Heart right ventricle (tissue), 16 donors: Measurements from ENCODE around the gene GGNBP2. TPM values are rescaled to one million over a fixed set of nuclear protein-coding genes. Genes with fewer than 3 reads are reported as not detected.

Source experiments
- ATAC-seq, 8 donors: fragments of 200-7000 bp; cut with Tn5 transposase; one replicate each; pipeline ENCODE4 v1.9.1; 2020; ENCODE audit warnings: mild to moderate bottlenecking in 8 of 8, moderate library complexity in 8 of 8, moderate number of reproducible peaks in 1 of 8
- DNase-seq, 2 donors: peaks; one replicate each; pipeline ENCODE4 v3.0.0-alpha.2; 2020
- H3K27ac ChIP-seq, 10 donors: fragments of 200-600 bp; sonication (generic) in 2 of 10; one replicate each; pipeline versions ENCODE4 v1.5.0 to v1.8.0; 2020 to 2022; ENCODE audit warnings: mild to moderate bottlenecking in 3 of 10
- H3K27me3 ChIP-seq, 7 donors: fragments of 200-600 bp; one replicate each; pipeline ENCODE4 v1.8.0; 2021 to 2022; ENCODE audit warnings: mild to moderate bottlenecking in 2 of 7
- H3K36me3 ChIP-seq, 9 donors: fragments of 200-600 bp; sonication (generic) in 1 of 9; one replicate each; pipeline versions ENCODE4 v1.5.0 to v1.8.0; 2020 to 2022; ENCODE audit warnings: mild to moderate bottlenecking in 2 of 9
- H3K4me1 ChIP-seq, 9 donors: fragments of 200-600 bp; sonication (generic) in 1 of 9; one replicate each; pipeline versions ENCODE4 v1.5.0 to v1.8.0; 2020 to 2022; ENCODE audit warnings: mild to moderate bottlenecking in 4 of 9
- H3K4me3 ChIP-seq, 10 donors: fragments of 200-600 bp; sonication (generic) in 2 of 10; one replicate each; pipeline versions ENCODE4 v1.5.0 to v1.8.0; 2020 to 2022; ENCODE audit warnings: mild to moderate bottlenecking in 7 of 10, moderate library complexity in 2 of 10
- H3K9me3 ChIP-seq, 11 donors: fragments of 200-600 bp in 10 of 11; sonication (generic) in 2 of 11; one replicate each; pipeline versions ENCODE4 v1.5.0 to v1.8.0; 2013 to 2022; ENCODE audit warnings: mild to moderate bottlenecking in 2 of 11, control low read depth in 1 of 11, moderate library complexity in 1 of 11
- WGBS, 2 donors: extraction: QIAGEN DNeasy Blood & Tissue Kit; methylation state at CpG; one replicate each; pipeline ENCODE4 v1.1.7; 2013; ENCODE audit warnings: inconsistent platforms in 1 of 2; 5-methylcytosine and 5-hydroxymethylcytosine counted together
- intact Hi-C, 10 donors: fragments of 100-400 bp; cut with DNase I; formaldehyde crosslinking; loops; one replicate each; pipeline versions ENCODE4 v1.11.1 to v1.14.2; 2022
- polyA plus RNA-seq, 2 donors: library from polyadenylated mRNA; stranded (reverse); fragments of 200-250 nt; gene quantifications; one replicate each; pipeline ENCODE4 v1.2.3, GENCODE V29; 2013
- total RNA-seq, 10 donors: library from RNA; stranded (reverse); fragmentation: NEBNext Ultra II Directional in 3 of 10; extraction: Animal tissue kit (Norgen Biotek cat#: 25700) in 3 of 10; gene quantifications; one replicate each; pipeline versions ENCODE4 v1.2.1 to v1.2.4, GENCODE V29; 2021 to 2023
- TF ChIP-seq, protein P1 (sequence below), 9 donors: fragments of 200-600 bp; sonication (generic) in 2 of 9; IDR thresholded peaks; one replicate each; pipeline versions ENCODE4 v1.5.0 to v1.8.0; 2021 to 2022; ENCODE audit warnings: antibody characterized with exemption in 9 of 9, mild to moderate bottlenecking in 5 of 9, moderate library complexity in 1 of 9
- donor health status: Arrhythmogenic right ventricular cardiomyopathy.
- donor health status: ischemic (EF 13 %, LVEDD 7.1; RV severe dilation, severe dysfunction).
- donor health status: healthy with polysubstance abuse.
- donor health status: DM: no; HTN: yes; CAD: no.
- donor health status: DM: no; HTN: no; CAD: no.
- donor health status: ischemic (EF 25% LVEDD 6.9; RV normal size, moderate dysfunction).
- donor health status: ischemic (EF 25% LVEDD 5.7; RV mildly dilated, moderate dysfunction).
- donor health status: healthy.
- donor health status: DM: yes; HTN: yes; CAD: no.
- donor health status: Ischemic cardiomyopathy.
- donor health status: ischemic (EF 35%, LVEDD 5.7; RV mildly dilated, moderate dysfunction).
- donor health status: nonischemic (EF 11% LVEDD 7.7; RV severe dilation, severe dysfunction).
- donor health status: DM: yes; HTN: yes; CAD: no.
- donor health status: PGD.
- donor health status: ischemic (EF 29% LVEDD 5.4; RV normal size, mild dysfunction).
- donor health status: nonischemic (EF 23%, LVEDD 6.1; RV moderate dilation, normal function).

The GGNBP2 gene
- total and polyA plus RNA-seq, 12 donors, result 25.9 to 51.2 (median 45.8) TPM

DNA sequence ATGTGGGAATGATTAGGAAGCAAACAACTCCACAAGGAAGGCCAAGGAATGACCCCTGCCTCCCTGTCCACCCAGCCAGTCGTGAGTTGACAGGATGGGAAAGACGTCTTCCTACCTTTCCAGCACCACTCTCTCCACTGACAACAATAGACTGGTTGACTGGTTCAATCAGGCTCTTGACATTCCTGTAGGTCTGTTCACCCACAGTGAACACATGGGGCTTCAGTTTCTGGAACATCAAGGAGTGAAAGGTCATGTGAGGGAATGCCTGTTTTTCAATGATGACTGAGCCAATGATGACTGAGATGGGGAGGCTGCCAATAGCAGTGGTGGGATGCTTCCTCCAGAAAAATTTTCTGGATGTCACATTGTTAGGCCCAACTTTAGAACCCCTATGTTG, 19.6 kb upstream of the GGNBP2 start:
- H3K27me3 ChIP-seq, result no peaks in the 10 kb centered on the region
- ATAC-seq (no peak), DNase-seq (no peak)
- H3K4me1 ChIP-seq, result peaks cover 0 to 5% (median 0%) of the 10 kb centered on the region in 9 donors
- WGBS, 2 donors, result 77 to 85% methylated on average over 2 of the region's 2 CpGs
- no peak overlapping the region for H3K27ac ChIP-seq
- H3K9me3 ChIP-seq, result no peaks in the 10 kb centered on the region
- H3K36me3 ChIP-seq, result peaks cover 0 to 100% (median 24%) of the 10 kb centered on the region in 9 donors
- TF ChIP-seq, protein P1, sequence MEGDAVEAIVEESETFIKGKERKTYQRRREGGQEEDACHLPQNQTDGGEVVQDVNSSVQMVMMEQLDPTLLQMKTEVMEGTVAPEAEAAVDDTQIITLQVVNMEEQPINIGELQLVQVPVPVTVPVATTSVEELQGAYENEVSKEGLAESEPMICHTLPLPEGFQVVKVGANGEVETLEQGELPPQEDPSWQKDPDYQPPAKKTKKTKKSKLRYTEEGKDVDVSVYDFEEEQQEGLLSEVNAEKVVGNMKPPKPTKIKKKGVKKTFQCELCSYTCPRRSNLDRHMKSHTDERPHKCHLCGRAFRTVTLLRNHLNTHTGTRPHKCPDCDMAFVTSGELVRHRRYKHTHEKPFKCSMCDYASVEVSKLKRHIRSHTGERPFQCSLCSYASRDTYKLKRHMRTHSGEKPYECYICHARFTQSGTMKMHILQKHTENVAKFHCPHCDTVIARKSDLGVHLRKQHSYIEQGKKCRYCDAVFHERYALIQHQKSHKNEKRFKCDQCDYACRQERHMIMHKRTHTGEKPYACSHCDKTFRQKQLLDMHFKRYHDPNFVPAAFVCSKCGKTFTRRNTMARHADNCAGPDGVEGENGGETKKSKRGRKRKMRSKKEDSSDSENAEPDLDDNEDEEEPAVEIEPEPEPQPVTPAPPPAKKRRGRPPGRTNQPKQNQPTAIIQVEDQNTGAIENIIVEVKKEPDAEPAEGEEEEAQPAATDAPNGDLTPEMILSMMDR (IDR thresholded peaks at IDR 0.05), result no peak
- intact Hi-C loops, result no loop called here
- no peak overlapping the region for H3K4me3 ChIP-seq

DNA sequence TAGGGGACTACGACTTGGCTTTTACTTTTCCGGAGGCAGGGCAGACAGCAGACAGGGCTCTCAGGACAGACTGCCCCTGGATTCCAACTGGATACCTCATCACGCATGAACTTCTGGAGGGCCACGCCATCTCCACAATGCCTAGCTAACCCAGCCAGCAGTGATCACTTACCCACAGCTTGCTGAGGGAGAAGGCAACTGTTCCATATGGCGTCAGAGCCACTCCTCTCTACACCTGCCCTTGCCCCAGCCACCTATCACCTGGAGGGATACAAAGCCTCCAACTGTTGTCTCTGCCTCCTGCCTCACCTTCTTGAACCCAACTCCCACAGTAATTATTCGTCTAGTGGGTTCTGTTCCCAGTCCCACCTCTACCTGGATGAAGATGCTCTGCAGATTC, 18.8 kb upstream of the GGNBP2 start:
- peaks cover 0 to 5% (median 0%) of the 10 kb centered on the region in 9 donors for H3K4me1 ChIP-seq
- H3K36me3 ChIP-seq, result peaks cover 0 to 100% (median 24%) of the 10 kb centered on the region in 9 donors
- WGBS, 2 donors, result 94 to 96% methylated on average over 6 of the region's 6 CpGs
- H3K9me3 ChIP-seq, result no peaks in the 10 kb centered on the region
- DNase-seq (no peak), ATAC-seq (no peak)
- no peaks in the 10 kb centered on the region for H3K27me3 ChIP-seq
- intact Hi-C loops, result no loop called here
- H3K4me3 ChIP-seq, result no peak overlapping the region
- no peak overlapping the region for H3K27ac ChIP-seq
- TF ChIP-seq, protein P1 (IDR thresholded peaks at IDR 0.05), result no peak

DNA sequence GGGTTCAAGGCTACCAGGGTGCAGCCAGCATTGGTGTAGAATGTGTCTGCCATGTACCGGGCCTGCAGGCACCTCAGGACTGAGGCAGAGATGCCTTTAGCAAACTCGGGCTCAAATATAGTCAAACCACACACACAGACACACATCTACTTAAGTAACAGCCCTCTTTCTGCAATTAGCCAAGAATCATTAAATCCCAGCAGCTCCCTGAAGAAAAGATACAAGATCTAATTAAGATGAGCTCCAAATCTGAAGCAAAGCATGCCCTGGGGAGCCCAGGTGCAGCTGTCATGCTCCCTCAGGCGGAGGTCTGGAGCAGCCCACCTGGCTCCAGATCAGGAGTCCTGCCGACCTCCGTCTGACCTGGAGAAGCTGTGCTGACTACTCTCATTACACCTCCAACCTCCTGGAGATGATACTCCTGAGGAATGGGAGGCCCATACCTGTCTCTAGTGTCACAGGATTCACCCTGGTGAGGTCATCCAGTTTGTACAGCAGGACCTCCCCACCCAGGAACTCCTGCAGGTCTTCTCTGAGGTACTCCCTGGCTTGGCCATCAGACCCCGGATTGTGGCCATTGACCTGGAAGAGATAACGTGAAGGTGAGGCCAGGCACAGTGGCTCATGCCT, 17.0 kb upstream of the GGNBP2 start:
- Histone ChIP-seq H3K9me3 (no peaks in the 10 kb centered on the region), H3K27ac (no peak overlapping the region), H3K27me3 (no peaks in the 10 kb centered on the region), H3K4me1 (peaks cover 0 to 5% (median 0%) of the 10 kb centered on the region in 9 donors), H3K4me3 (no peak overlapping the region), H3K36me3 (peaks cover 0 to 99% (median 24%) of the 10 kb centered on the region in 9 donors)
- WGBS, 2 donors, result 93 to 95% methylated on average over 7 of the region's 7 CpGs
- intact Hi-C loops, result no loop called here
- DNase-seq (no peak), ATAC-seq (no peak)
- TF ChIP-seq, protein P1 (IDR thresholded peaks at IDR 0.05), result no peak

DNA sequence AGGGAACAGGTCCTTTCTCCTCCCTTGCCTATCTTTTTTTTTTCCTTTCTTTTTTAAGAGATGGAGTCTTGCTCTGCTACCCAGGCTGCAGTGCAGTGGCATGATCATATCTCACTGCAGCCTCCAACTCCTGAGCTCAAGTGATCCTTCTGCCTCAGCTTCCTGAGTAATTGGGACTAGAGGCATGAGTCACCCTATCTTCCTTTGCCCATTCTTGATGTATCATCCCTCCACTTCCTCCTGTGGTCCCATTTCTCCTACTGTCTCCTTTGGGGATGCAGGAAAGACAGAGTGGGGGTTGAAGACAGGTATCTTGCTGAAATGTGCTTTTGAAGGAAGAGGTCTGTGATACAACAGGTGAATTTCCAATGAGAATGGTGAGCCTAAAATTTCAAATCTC, 15.6 kb upstream of the GGNBP2 start:
- no peak for ATAC-seq
- no peak overlapping the region for H3K27ac ChIP-seq
- H3K4me3 ChIP-seq, result no peak overlapping the region
- DNase-seq, result no peak
- H3K9me3 ChIP-seq, result no peaks in the 10 kb centered on the region
- TF ChIP-seq, protein P1 (IDR thresholded peaks at IDR 0.05), result no peak
- peaks cover 0 to 12% (median 4%) of the 10 kb centered on the region in 9 donors for H3K4me1 ChIP-seq
- intact Hi-C loops, result no loop called here
- no peaks in the 10 kb centered on the region for H3K27me3 ChIP-seq
- H3K36me3 ChIP-seq, result peaks cover 0 to 94% (median 24%) of the 10 kb centered on the region in 9 donors
